SK-MEL-5 (cell line): ENCODE measurements around the gene MLANA. TPM values are rescaled to one million over a fixed set of nuclear protein-coding genes. Genes with fewer than 3 reads are reported as not detected.
"Not testable (repeated sequence)": the region's sequence is repeated elsewhere in the genome, so short reads cannot be mapped to it uniquely, and the experiment has no call there.

Experiments
- DNase-seq: peaks from one replicate; pipeline ENCODE4 v3.0.0-alpha.2; 2016; ENCODE audit warnings: low read depth, low spot score
- in situ Hi-C: cut with HindIII; loops from 2 replicates; pipeline ENCODE4 v1.10.0; 2016; ENCODE audit warnings: low sequenced_read_pairs, high pct_unique_total_duplicates, low pct_unique_long_range_greater_than_20kb
- total RNA-seq: library from RNA; depleted of rRNA; stranded (reverse); fragments of >200 nt; shearing (Covaris generic); gene quantifications from 2 replicates; pipeline ENCODE4 v1.2.3, GENCODE V29; 2014

Gene MLANA
- total RNA-seq, 1 experiment from 2014 or later = 3,120 TPM

DNA sequence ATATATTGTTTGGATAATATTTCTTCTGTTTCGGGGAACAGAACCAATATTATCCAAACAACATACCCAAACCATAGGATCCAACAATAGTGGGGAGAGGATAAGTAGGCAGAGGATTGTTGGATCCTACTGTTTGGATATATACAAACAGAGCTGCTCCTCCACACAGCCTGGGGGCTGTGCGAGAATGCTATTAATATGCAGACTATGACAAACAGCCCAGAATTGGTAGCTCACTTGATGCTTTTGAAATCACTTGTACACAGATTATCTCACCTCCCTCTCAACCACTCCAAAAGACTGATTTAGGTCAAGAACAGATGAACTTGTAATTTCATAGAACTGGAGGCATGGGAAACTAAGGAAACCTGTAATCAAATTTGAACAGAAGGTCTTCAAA is 24.4 kb upstream of the MLANA start:
- no peak for DNase-seq
- in situ Hi-C loops = no loop called here

DNA sequence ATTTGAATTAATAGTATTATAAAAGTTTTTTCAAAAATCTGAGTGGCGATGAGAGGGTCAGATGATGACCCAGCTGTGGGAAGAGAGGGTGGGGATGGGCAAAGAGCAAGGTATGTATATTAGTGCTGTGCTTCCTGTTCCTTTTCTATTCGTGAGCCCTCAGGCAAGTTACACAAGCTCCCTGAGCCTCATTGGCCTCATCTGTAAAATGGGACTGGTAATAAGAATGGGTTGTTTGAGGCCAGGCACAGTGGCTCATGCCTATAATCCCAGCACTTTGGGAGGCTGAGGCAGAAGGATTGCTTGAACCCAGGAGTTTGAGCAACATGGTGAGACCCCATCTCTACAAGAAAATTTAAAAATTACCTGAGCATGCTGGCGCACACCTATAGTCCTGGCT is 24.0 kb upstream of the MLANA start:
- no peak for DNase-seq
- in situ Hi-C loops = no loop called here

DNA sequence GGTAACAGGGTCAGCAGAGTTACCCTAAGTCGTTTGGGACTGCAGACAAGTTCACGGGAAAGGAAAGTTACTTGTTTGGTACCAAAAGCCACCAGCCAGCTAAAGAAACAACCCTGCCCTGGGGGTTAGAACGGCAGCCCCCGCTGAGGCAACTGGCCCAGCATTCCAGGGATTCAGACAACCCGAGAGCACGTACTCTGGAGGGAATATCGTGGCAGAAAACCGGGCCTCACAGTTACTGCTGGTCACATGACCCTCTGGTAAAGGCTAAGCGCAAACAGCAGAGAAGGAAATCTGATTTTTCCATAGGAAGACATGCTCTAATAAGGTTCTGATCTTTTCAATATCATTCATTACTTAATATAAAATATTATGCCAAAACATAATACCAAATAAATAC is 22.5 kb upstream of the MLANA start:
- in situ Hi-C loops = no loop called here
- DNase-seq = no peak

DNA sequence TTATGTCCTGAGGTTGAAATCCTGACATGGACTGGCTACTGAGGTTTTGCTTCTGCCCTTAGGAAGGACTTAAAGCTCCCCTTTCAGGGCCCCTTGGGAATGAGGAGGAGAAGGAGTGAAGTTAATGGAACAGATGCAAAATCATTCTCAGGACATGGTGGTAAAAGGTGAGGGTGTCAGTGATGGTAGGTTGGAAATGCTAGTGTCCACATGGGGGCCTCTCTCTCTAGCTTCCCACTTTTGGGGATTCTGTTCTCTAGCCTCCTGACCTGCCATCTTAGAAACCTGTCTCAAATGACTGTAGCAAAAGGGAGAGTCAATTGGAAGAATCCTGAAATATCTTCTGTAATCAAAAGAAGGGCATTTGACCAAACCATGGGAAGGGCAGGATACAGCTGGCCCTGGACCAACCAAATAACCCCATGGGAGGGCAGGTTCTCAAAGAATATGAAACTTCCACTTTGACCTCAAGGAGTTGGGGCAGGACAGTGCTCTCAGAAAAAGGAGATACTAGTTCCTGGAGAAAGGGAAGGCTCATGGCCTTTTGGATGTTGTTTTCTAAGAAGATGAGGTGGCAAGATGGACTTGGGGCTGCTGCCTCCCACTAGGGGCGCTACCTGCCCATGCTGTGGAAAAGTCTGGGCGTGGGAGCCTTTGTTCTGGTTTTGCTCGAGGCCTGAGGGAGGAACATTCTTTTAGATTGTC is 21.2 kb upstream of the MLANA start:
- peak; percentile 34 for DNase-seq
- in situ Hi-C loops = no loop called here

DNA sequence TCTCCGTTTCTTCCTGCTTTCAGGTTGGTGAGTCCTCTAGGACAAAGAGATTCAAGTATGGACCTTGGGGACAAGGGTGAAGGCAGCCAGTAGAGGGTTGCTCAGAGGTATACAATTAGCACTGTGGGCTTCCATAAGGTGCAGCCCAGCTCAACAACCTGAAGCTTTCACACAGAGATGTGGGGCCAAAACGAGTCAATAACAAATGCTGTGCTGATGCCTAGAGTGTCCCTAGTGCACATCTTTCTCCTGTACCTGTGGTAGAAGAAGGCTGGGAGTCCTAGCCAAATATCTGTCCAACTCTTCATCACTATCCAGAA is 20.7 kb upstream of the MLANA start:
- DNase-seq = no peak
- in situ Hi-C loops = no loop called here

DNA sequence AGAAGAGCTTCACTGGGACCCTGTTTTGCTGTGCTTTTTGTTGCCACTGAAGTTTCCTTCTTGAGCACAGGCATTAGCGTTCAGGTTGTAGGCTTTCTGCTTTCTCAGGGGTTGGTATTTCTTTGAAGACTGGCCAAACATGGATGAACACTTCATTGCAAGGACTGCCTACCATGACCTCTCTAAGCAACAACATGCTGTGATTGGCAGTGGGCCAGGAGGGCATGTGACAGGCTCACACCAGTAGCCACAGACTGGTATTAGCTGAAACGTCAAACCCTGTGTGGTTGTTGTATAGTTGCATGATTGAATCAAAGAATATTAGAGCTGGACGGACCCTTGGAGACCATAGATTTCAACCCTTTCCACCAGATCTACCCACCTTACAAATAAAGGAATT is 20.0 kb upstream of the MLANA start:
- in situ Hi-C loops = no loop called here
- peak; percentile 59 for DNase-seq

DNA sequence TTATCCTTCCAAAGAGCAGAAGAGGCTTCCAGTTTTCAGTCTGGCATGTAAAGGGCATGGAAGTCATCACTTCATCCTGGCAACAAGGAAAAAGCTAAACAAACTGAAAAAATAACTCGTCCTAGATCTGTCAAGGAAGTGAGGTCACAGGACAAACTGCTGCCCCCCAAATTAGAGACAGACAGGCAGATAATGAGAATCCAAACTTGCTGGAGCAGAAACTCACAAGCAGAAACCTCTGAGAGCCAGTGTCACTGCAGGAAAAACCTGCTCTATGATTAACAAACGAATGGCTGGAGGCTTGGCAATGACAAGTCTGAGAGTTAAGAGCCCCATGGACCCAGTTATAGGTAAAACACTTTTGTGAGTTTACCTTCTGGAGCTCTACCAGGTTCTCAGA is 18.9 kb upstream of the MLANA start:
- DNase-seq = no peak
- in situ Hi-C loops = no loop called here

DNA sequence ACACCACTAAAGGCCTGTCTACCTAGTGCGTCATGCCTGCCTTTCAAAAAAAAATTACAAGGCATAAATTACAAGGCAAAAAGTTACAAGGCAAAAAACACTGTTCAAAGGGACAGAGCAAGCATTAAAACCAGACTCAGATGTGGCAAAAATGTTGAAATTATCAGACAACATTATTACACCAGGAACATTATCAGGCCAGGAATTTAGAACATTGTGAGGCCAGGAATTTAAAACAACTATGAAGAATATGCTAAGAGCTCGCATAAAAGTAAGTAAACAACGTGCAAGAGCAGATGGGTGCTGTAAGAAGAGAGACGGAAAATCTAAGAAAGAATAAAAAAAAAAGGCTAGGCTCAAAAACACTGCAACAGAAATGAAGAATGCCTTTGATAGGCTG is 18.2 kb upstream of the MLANA start:
- DNase-seq = no peak
- in situ Hi-C loops = no loop called here

DNA sequence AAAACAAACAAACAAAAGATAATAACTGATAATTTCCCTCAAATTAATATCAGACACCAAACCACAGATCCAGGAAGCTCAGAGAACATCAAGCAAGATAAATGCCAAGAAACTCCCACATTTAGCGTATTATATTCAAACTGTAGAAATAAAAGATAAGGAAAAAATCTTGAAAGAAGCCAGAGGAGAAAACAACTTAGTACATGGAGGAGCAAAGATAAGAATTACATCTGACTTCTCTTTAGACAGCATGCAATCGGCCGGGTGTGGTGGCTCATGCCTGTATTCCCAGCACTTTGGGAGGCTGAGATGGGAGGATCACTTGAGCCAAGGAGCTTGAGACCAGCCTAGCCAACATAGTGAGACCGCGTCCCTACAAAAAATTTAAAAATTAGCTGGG is 17.2 kb upstream of the MLANA start:
- no peak for DNase-seq
- in situ Hi-C loops = no loop called here

DNA sequence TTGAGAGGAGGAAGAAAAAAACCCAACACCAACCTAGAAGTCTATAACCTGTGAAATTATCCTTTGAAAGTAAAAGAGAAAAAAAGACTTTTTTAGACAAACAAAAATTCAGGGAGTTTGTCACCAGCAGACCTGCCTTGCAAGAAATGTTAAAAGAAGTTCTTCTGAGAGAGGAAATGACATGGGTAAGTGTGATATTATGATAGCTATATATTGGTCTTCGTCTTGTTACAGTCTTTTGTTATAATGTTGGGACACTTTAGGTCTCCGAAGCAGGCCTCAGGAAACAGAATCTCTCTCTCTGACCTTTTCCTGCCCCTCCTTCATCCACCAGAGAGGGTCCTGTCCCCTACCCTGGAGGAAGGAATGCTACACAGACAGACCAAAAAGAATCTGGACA is 16.6 kb upstream of the MLANA start:
- in situ Hi-C loops = no loop called here
- no peak for DNase-seq

DNA sequence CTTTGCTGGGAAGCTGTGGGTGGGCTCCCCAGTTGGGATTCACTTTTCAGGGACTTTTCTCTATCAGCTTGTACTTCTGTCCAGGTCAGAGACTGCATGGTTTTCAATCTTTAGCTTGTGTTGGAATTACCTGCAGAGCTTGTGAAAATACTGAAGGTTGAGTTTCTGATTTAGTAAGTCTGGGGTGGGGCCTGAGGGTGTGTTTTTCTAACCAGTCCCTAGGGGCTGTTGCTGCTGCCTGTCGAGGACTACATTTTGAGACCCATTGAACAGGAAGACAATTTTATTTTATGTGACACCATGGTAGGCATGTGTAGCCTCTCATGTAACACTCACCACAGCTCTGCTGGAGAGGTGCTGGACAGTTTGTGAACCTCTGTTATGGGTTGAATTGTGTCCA is 14.7 kb upstream of the MLANA start:
- in situ Hi-C loops = no loop called here
- no peak for DNase-seq

DNA sequence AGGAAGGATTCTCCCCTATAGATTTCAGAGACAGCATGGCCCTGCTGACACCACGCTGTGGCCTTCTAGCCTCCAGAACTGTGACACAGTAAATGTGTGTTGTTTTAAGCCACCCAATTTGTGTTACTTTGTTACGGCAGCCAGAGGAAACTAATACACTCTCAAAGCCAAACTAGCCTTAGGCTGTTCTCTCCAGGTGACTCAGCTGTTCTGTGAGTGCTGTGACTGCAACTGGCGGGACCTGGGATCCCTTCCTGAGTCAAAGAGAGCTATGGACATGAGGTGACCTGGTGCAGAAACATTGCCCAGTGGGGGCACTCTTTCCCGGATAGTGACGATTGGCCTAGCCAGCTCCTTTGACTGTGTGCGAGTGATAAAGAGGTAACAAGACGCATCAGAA is 14.0 kb upstream of the MLANA start:
- DNase-seq = no peak
- in situ Hi-C loops = no loop called here

DNA sequence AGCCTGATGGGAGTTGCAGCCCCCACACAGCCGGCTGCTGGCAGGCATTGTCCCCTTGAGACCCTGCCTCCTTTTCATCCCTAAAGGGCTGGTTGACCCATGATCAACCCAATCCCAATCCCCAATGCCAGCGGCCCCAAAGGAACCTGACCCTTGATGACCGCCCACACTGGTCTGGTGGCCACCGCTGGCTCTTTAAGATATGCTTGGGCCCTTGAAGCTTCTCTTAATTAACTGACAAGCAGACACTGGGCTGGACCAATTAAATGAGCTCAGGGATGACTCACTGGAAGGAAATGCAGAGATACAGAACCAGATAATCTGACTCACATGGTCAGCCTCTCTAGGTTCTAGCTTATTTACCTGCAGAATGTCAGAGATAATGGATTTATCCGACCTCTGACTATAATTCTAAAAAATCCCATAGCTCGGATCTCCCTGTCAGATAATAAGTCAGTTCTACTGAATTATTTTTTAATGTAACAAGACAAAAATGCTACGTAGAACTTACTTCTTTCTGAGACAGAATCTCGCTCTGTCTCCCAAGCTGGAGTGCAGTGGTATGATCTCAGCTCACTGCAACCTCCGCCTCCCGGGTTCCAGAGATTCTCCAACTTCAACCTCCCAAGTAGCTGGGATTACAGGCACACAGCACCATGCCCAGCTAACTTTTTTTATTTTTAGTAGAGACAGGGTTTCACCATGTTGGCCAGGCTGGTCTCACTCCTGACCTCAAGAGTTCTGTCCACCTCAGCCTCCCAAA is 11.1 kb upstream of the MLANA start:
- no peak for DNase-seq
- in situ Hi-C loops = no loop called here

DNA sequence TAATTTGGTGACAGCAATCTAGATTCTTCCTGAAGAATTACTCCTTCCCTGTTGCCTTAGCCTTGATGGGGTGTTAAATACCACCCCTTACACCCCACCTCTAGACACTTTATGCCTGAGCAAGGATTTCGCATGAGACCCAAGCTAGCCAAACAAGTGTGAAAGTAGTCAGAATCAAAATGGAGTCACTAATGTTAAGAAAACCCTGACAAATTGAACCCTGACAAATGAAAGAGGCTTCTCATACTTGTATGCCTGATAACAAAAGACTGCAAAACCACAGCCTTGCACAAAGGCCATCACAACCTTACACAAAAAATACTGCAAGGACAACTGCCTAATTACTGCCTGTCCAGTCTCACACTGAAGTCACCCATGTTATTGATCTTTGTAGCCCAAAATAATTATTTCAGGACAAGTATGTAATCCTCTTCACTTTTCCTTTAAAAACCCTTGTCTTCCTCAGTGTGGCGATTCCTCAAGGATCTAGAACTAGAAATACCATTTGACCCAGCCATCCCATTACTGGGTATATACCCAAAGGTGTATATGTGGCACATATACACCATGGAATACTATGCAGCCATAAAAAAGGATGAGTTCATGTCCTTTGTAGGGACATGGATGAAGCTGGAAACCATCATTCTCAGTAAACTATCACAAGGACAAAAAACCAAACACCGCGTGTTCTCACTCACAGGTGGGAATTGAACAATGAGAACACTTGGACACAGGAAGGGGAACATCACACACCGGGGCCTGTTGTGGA is 8.3 kb upstream of the MLANA start:
- in situ Hi-C loops = not testable (repeated sequence)

DNA sequence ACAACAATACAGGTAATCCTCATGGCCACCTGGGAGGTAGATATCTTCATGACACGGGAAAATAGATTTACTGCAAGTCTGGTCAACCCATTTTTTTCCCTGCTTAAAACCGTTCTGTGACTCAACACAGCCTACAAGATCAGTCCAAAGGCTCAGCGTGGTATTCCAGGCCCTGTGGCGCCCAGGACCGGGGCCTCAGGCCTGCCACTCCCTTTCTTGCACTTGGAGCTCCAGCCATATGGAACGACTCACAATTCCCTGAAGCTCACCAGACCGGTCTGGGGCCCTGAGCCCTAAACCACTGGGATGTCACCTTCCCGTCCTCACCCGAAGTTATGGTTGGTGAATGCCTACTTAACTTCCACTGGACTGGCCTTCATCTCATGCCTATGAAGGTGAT is 6.5 kb upstream of the MLANA start:
- in situ Hi-C loops = no loop called here
- DNase-seq = no peak

More for the DNA sequence above, 8.3 kb upstream of the MLANA start:
- not testable (repeated sequence) for DNase-seq

DNA sequence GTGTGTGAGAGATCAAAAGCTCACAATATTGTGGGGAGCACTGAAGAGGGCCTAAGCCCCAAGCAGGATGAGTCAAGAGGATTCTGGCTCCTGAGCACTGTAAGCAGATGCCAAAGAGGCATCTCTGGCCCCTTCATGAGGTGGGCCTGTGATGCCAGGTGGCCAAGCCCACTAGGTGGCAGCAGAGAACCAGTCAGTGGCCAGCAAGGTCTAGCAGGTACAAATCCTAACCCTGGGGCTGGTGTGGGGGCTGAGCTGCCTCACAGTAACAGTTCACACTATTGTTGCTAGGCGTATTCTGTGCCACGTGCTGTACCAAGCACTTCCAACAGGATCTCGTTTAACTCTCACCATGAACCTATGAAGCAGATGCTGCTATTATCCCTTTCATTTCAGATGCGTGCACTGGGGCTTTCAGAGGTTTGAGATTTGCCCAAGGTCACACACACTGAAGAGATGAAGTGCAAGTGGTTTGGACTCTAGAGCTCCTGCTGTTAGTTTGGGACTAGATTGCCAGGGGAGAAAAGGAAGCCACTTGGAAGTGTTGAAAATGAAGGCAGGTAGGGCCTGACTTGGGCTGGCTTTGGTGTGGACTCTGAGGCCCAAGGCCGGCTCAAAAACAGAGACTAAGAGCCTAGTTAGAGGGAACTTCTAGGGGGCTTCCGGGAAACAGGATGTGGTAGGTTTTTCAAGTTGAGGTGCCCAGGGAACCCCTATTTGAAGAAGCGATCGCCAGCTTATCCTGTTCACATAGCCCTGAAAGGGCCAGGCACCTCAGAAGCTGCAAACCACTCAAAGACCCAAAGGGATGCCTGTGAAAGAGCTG is 4.4 kb upstream of the MLANA start:
- peak; percentile 88 for DNase-seq
- in situ Hi-C loops = no loop called here

DNA sequence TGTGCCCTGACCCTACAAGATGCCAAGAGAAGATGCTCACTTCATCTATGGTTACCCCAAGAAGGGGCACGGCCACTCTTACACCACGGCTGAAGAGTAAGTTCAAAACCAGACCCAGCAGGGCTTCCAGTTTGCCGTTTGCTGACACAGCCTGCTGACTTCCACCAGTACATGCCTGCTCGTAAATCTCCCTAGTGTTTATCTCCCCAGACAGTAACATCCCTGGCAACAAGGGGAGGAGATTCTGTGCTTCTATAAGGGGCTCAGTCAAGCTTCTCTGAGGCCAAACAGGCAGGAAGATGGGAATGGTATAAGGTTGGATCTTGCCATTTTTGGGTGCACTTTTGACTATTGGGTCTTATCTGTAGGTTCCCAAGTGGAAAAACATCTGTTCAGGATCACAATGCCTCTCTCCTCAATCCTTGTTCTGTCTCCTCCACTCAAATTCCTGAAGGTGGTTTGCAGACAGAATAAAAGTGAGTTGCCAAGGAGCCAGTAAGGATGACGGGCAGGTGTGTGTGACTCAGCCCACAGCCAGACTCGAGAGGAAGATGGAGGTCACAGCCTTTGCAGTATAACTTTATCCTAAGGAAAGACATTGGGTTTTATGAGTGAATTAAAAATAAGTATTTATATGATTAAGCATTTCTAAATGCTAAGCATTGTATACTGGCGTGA is 1.9 kb downstream of the MLANA start:
- in situ Hi-C loops = no loop called here
- peak; percentile 40 for DNase-seq

DNA sequence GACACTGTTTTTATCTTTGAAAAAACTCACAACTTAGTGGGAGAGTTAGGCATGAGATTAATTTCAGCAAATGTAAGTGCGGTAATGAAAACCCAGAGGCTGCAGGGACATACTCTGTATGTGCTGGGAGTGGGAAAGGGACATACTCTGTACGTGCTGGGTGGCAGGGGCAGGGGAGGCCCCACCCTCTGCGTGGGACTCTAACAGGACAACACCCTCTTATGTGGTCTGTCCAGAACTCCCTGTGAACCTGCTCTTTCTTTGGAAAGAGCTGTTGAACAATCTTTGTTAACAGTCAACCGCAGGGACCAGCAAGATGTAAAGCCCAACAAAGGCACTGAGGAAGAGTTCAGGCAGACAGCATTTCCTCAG is 2.4 kb downstream of the MLANA start:
- in situ Hi-C loops = no loop called here
- DNase-seq = peak; percentile 44
